NT2/D1 (cell line): Measurements from ENCODE around the gene FARS2.

ENCODE experiments used
- SUZ12 ChIP-seq: IDR thresholded peaks from 2 replicates; pipeline ENCODE4 v1.6.1; 2011; ENCODE audit not compliant: insufficient read length, insufficient read depth; ENCODE audit errors: extremely low read depth
- YY1 ChIP-seq: IDR thresholded peaks from 2 replicates; pipeline ENCODE4 v1.6.1; 2011; ENCODE audit not compliant: insufficient read length, insufficient read depth
- ZNF274 ChIP-seq: IDR thresholded peaks from 2 replicates; pipeline ENCODE4 v1.6.1; 2011; ENCODE audit warnings: mild to moderate bottlenecking, low read depth, low read length

DNA sequence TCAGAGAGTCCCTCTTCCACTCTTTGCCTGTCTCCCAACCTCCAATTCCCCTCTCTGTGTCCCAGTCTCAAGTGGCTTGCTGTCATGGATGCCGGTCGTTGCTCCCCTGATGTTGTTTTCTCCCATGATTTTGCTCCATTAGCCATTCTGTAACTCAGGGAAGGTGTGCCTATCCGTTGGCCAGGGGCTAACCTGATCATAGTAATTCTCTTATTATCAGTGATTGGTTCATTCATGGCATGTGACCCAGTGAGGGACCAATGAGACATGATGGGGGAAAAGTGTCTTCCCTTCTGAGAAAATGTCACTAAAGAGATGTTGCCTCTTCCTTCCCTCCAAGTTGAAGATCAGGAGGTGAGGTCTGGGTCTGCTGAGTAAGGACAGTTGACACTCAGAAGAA is 214.5 kb downstream of the FARS2 start:
- TF ChIP-seq YY1 (no peak), ZNF274 (no peak), SUZ12 (no peak)
